Chondrocyte (in vitro differentiated cells): ENCODE measurements around the gene NR1I3. TPM values are rescaled to one million over a fixed set of nuclear protein-coding genes. Genes with fewer than 3 reads are reported as not detected.
A peak's percentile ranks its signal among the peaks of the same experiment; 100 is the strongest.

Experiments
- DNase-seq: peaks from one replicate; pipeline ENCODE4 v3.0.0; 2021; ENCODE audit warnings: mixed read lengths, low spot score
- H3K27ac Mint-ChIP-seq: one replicate; pipeline ENCODE4 v1.8.0; 2021; ENCODE audit warnings: mild to moderate bottlenecking, moderate library complexity, mixed read lengths; ENCODE audit not compliant: unreplicated experiment
- H3K27me3 Mint-ChIP-seq: 2 replicates; pipeline ENCODE4 v1.8.0; 2021; ENCODE audit warnings: low read depth, mixed read lengths
- H3K36me3 Mint-ChIP-seq: 2 replicates; pipeline ENCODE4 v1.8.0; 2021; ENCODE audit warnings: low read depth, mixed read lengths
- H3K4me1 Mint-ChIP-seq: 2 replicates; pipeline ENCODE4 v1.8.0; 2021; ENCODE audit warnings: low read depth, mild to moderate bottlenecking, mixed read lengths
- H3K4me3 Mint-ChIP-seq: one replicate; pipeline ENCODE4 v1.8.0; 2021; ENCODE audit warnings: mild to moderate bottlenecking, moderate library complexity, mixed read lengths; ENCODE audit not compliant: unreplicated experiment
- H3K9me3 Mint-ChIP-seq: 2 replicates; pipeline ENCODE4 v1.8.0; 2021; ENCODE audit warnings: low read depth, mixed read lengths
- CTCF ChIP-seq: fragments of 200-600 bp; sonication (generic); IDR thresholded peaks from 2 replicates; pipeline ENCODE4 v1.5.0; 2021; ENCODE audit warnings: antibody characterized with exemption, mild to moderate bottlenecking, moderate library complexity
- total RNA-seq: library from RNA; stranded (reverse); gene quantifications from 3 replicates; pipeline ENCODE4 v1.2.1, GENCODE V29; 2021

NR1I3 gene
- total RNA-seq, 1 donor from 2014 or later, result not detected

GRCh38 chr1:161187311-161187710, 50.7 kb downstream of the NR1I3 start:
- TF ChIP-seq CTCF, result no peak
- Mint-ChIP-seq H3K27ac (no peak overlapping the region), H3K9me3 (no peaks in the 10 kb centered on the region), H3K36me3 (no peaks in the 10 kb centered on the region), H3K4me1 (peaks cover 18% of the 10 kb centered on the region), H3K27me3 (no peaks in the 10 kb centered on the region), H3K4me3 (no peak overlapping the region)
- DNase-seq, result peak; percentile 52

GRCh38 chr1:161185732-161186311, 52.2 kb downstream of the NR1I3 start:
- H3K27ac Mint-ChIP-seq, result peak overlapping the region; percentile 25
- H3K36me3 Mint-ChIP-seq, result no peaks in the 10 kb centered on the region
- peak; percentile 4 for DNase-seq
- H3K4me1 Mint-ChIP-seq, result peaks cover 22% of the 10 kb centered on the region
- H3K4me3 Mint-ChIP-seq, result no peak overlapping the region
- H3K9me3 Mint-ChIP-seq, result no peaks in the 10 kb centered on the region
- no peaks in the 10 kb centered on the region for H3K27me3 Mint-ChIP-seq
- no peak for TF ChIP-seq CTCF

- Mint-ChIP-seq H3K4me3 (no peak overlapping the region), H3K27ac (peak overlapping the region; percentile 25), H3K9me3 (no peaks in the 10 kb centered on the region), H3K4me1 (peaks cover 22% of the 10 kb centered on the region), H3K27me3 (no peaks in the 10 kb centered on the region), H3K36me3 (no peaks in the 10 kb centered on the region)
- no peak for TF ChIP-seq CTCF
- DNase-seq, result no peak
Observed at GRCh38 chr1:161185282-161185682, 52.7 kb downstream of the NR1I3 start.

- H3K36me3 Mint-ChIP-seq, result no peaks in the 10 kb centered on the region
- H3K4me1 Mint-ChIP-seq, result peaks cover 30% of the 10 kb centered on the region
- TF ChIP-seq CTCF, result no peak
- no peaks in the 10 kb centered on the region for H3K9me3 Mint-ChIP-seq
- DNase-seq, result peak; percentile 7
- no peak overlapping the region for H3K4me3 Mint-ChIP-seq
- no peak overlapping the region for H3K27ac Mint-ChIP-seq
- H3K27me3 Mint-ChIP-seq, result no peaks in the 10 kb centered on the region
Observed at GRCh38 chr1:161182214-161182613, 55.8 kb downstream of the NR1I3 start.

GRCh38 chr1:161180639-161181038, 57.4 kb downstream of the NR1I3 start:
- Mint-ChIP-seq H3K27me3 (no peaks in the 10 kb centered on the region), H3K4me1 (peaks cover 39% of the 10 kb centered on the region), H3K36me3 (peaks cover 1% of the 10 kb centered on the region), H3K4me3 (no peak overlapping the region), H3K9me3 (no peaks in the 10 kb centered on the region), H3K27ac (no peak overlapping the region)
- TF ChIP-seq CTCF, result peak; percentile 69
- no peak for DNase-seq
